ENCODE results near the gene RHEBL1. TPM values are rescaled to one million over a fixed set of nuclear protein-coding genes. Genes with fewer than 3 reads are reported as not detected.
"Not testable (repeated sequence)": the region's sequence is repeated elsewhere in the genome, so short reads cannot be mapped to it uniquely, and the experiment has no call there.

The RHEBL1 gene
- polyA plus RNA-seq, 10 donors: 0.93 to 2.6 (median 1.3) TPM

- peak in 2 of 3 donors; percentile 55 to 76 for DNase-seq
Measured at GRCh38 chr12:49089821-49090773, 20.3 kb upstream of the RHEBL1 start.

- DNase-seq: no peak
Measured at GRCh38 chr12:49088932-49089330, 19.2 kb upstream of the RHEBL1 start.

- peak; percentile 81 to 93 (median 85) for DNase-seq
Measured at GRCh38 chr12:49088150-49088931, 18.6 kb upstream of the RHEBL1 start.

GRCh38 chr12:49086116-49086515 lies 16.3 kb upstream of the RHEBL1 start:
- DNase-seq: no peak

- no peak for DNase-seq
Measured at GRCh38 chr12:49084438-49084837, 14.7 kb upstream of the RHEBL1 start.

GRCh38 chr12:49079793-49080192 lies 10.0 kb upstream of the RHEBL1 start:
- DNase-seq: peak in 1 of 3 donors; percentile 74

GRCh38 chr12:49070971-49071370 lies 1.2 kb upstream of the RHEBL1 start:
- DNase-seq: no peak

- DNase-seq: no peak
Measured at GRCh38 chr12:49068879-49069506, 786 bp downstream of the RHEBL1 start.

GRCh38 chr12:49066120-49066519 lies 3.7 kb downstream of the RHEBL1 start:
- DNase-seq: no peak

GRCh38 chr12:49064767-49065152 lies 5.0 kb downstream of the RHEBL1 start:
- DNase-seq: no peak

GRCh38 chr12:49061916-49062315 lies 7.9 kb downstream of the RHEBL1 start:
- not testable (repeated sequence) for DNase-seq

- DNase-seq: no peak
Measured at GRCh38 chr12:49061157-49061650, 8.6 kb downstream of the RHEBL1 start.

GRCh38 chr12:49060237-49061156 lies 9.3 kb downstream of the RHEBL1 start, which contains the start of gene KMT2D:
Gene KMT2D (minus strand): TSS chr12:49060794. CDS start chr12:49055324, 5,470 bp downstream.
- peak; percentile 94 to 99 (median 96) for DNase-seq

- DNase-seq: peak in 2 of 3 donors; percentile 42 to 55
Measured at GRCh38 chr12:49059299-49060171, 10.2 kb downstream of the RHEBL1 start.

- DNase-seq: no peak
Measured at GRCh38 chr12:49059045-49059298, 10.8 kb downstream of the RHEBL1 start.

GRCh38 chr12:49058366-49059044 lies 11.3 kb downstream of the RHEBL1 start:
- DNase-seq: no peak

- no peak for DNase-seq
Measured at GRCh38 chr12:49057888-49058287, 11.9 kb downstream of the RHEBL1 start.

GRCh38 chr12:49055978-49056754 lies 13.6 kb downstream of the RHEBL1 start:
- peak; percentile 53 to 78 (median 61) for DNase-seq

- DNase-seq: no peak
Measured at GRCh38 chr12:49055092-49055491, 14.7 kb downstream of the RHEBL1 start.
